Osteocyte (in vitro differentiated cells): ENCODE data around the gene CYB561A3. TPM values are rescaled to one million over a fixed set of nuclear protein-coding genes. Genes with fewer than 3 reads are reported as not detected.

Experiments
- DNase-seq: peaks from one replicate; pipeline ENCODE4 v3.0.0; 2021; ENCODE audit warnings: mixed read lengths; ENCODE audit not compliant: unreplicated experiment; ENCODE audit errors: extremely low spot score
- H3K27ac Mint-ChIP-seq: one replicate; pipeline ENCODE4 v1.8.0; 2021; ENCODE audit warnings: mild to moderate bottlenecking, mixed read lengths; ENCODE audit not compliant: unreplicated experiment
- H3K27me3 Mint-ChIP-seq: one replicate; pipeline ENCODE4 v1.8.0; 2021; ENCODE audit warnings: mixed read lengths; ENCODE audit not compliant: unreplicated experiment
- H3K36me3 Mint-ChIP-seq: one replicate; pipeline ENCODE4 v1.8.0; 2021; ENCODE audit warnings: mixed read lengths; ENCODE audit not compliant: unreplicated experiment
- H3K4me1 Mint-ChIP-seq: one replicate; pipeline ENCODE4 v1.8.0; 2021; ENCODE audit warnings: mixed read lengths; ENCODE audit not compliant: unreplicated experiment
- H3K4me3 Mint-ChIP-seq: one replicate; pipeline ENCODE4 v1.8.0; 2021; ENCODE audit warnings: mild to moderate bottlenecking, moderate library complexity, mixed read lengths; ENCODE audit not compliant: unreplicated experiment
- H3K9me3 Mint-ChIP-seq: one replicate; pipeline ENCODE4 v1.8.0; 2021; ENCODE audit warnings: mixed read lengths; ENCODE audit not compliant: unreplicated experiment
- total RNA-seq: library from RNA; stranded (reverse); gene quantifications from 2 replicates; pipeline ENCODE4 v1.2.1, GENCODE V29; 2021
- TF ChIP-seq, protein P1 (sequence below): fragments of 200-600 bp; sonication (generic); IDR thresholded peaks from 2 replicates; pipeline ENCODE4 v1.5.0; 2021; ENCODE audit warnings: antibody characterized with exemption, mild to moderate bottlenecking, moderate library complexity

The CYB561A3 gene
- total RNA-seq, 1 donor from 2014 or later: 49.5 TPM

DNA sequence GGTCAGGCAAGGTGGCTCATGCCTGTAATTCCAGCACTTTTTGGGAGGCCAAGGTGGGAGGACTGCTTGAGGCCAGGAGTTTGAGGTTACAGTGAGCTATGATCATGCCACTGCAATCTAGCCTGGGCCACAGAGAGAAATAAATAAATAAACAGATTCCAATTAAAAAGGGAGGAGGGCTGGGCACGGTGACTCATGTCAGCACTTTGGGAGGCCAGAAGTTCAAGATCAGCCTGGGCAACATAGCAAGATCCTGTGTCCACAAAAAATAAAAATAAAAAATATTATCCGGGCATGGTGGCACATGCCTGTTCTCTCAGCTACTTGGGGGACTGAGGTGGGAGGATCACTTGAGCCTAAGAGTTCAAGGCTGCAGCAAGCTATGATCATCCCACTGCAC lies 7.5 kb downstream of the CYB561A3 start:
- H3K4me3 Mint-ChIP-seq: no peak overlapping the region
- no peaks in the 10 kb centered on the region for H3K4me1 Mint-ChIP-seq
- peaks cover 16% of the 10 kb centered on the region for H3K36me3 Mint-ChIP-seq
- H3K27me3 Mint-ChIP-seq: no peaks in the 10 kb centered on the region
- H3K9me3 Mint-ChIP-seq: no peaks in the 10 kb centered on the region
- TF ChIP-seq, protein P1, sequence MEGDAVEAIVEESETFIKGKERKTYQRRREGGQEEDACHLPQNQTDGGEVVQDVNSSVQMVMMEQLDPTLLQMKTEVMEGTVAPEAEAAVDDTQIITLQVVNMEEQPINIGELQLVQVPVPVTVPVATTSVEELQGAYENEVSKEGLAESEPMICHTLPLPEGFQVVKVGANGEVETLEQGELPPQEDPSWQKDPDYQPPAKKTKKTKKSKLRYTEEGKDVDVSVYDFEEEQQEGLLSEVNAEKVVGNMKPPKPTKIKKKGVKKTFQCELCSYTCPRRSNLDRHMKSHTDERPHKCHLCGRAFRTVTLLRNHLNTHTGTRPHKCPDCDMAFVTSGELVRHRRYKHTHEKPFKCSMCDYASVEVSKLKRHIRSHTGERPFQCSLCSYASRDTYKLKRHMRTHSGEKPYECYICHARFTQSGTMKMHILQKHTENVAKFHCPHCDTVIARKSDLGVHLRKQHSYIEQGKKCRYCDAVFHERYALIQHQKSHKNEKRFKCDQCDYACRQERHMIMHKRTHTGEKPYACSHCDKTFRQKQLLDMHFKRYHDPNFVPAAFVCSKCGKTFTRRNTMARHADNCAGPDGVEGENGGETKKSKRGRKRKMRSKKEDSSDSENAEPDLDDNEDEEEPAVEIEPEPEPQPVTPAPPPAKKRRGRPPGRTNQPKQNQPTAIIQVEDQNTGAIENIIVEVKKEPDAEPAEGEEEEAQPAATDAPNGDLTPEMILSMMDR: no peak
- H3K27ac Mint-ChIP-seq: no peak overlapping the region
- no peak for DNase-seq

DNA sequence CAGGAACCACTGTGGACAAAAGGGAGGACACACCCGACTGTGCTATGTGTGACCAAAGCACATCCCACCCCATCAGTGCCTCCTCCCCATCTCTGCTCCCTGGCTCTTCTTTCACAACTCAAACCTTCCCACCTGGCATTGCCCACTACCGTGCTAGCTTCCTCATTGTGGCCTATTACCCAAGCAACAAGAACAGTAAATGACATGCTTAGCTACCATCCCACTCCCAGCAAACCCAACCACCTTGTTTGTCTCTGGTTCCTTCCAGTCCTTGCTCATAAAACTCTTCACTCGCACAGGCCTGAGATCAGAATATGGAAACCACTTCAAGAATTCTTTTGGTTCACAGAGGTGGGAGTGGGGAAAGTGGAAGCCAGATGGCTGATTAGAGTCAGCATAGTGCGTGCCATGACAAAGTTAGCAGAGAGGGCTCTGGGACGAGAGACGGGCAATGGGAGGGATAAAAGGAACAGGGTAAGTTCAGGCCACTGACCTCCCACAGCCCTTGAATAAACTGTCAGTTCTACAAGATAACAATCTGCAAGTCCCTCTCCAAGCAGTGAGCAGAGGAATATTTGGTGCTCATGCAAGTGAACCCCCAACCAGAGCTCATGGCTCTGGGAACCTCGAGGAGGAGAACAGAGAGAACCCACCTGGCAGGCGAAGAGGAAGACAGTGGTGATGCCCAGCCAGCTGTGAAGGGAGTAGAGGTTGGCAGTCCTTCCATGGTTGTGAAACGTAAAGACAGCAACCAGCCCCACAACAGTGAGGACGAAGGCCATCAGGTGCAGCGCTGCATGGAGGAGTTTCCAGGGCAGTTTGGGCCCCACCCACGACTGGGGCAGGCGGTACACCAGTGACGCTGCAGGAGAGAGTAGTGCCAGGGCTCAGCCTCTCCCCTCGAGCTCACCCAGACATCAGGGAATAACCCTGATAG lies 8.3 kb downstream of the CYB561A3 start:
- H3K4me3 Mint-ChIP-seq: no peak overlapping the region
- H3K4me1 Mint-ChIP-seq: no peaks in the 10 kb centered on the region
- H3K27ac Mint-ChIP-seq: no peak overlapping the region
- peaks cover 16% of the 10 kb centered on the region for H3K36me3 Mint-ChIP-seq
- TF ChIP-seq, protein P1: no peak
- no peak for DNase-seq
- H3K9me3 Mint-ChIP-seq: no peaks in the 10 kb centered on the region
- H3K27me3 Mint-ChIP-seq: no peaks in the 10 kb centered on the region

DNA sequence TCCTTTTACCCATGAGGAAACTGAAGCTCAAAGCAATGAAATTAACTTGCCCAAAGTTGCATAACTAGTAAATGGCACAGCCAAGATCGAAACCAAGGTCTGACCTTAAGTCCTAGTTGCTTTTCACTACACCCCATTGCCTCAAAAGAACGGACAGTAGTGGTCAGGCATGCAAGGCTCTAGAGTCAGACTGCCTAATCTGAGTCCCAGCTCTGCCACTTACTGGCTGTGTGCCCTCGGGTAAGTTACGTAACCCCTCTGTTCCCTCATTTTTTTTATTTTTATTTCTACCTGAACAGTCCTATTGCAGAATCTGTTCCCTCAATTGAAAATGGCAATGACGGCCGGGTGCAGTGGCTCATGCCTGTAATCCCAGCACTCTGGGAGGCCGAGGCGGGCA lies 9.6 kb downstream of the CYB561A3 start:
- H3K36me3 Mint-ChIP-seq: peaks cover 16% of the 10 kb centered on the region
- H3K4me1 Mint-ChIP-seq: no peaks in the 10 kb centered on the region
- TF ChIP-seq, protein P1: no peak
- no peaks in the 10 kb centered on the region for H3K27me3 Mint-ChIP-seq
- H3K4me3 Mint-ChIP-seq: no peak overlapping the region
- DNase-seq: no peak
- H3K27ac Mint-ChIP-seq: no peak overlapping the region
- H3K9me3 Mint-ChIP-seq: no peaks in the 10 kb centered on the region

DNA sequence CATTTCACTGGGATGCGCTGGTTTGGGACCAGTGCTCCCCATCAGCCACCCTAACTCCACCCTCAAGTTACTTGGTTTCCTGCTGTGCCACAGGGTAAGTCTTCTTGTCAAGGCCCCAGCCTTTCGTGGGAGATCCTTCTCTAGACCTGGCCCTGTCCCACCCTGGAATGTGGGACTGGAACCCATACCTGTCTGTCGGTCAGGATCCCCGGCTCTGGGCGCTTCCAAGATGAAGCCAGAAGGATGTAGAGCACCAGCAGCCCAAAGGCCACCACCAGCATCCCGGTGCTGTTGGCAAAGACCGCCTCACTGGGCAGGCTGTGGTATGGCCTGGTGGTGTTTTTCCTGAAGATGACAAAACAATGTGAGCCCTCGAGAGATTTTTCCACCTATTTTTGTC lies 10.9 kb downstream of the CYB561A3 start:
- Mint-ChIP-seq H3K27ac (no peak overlapping the region), H3K4me1 (no peaks in the 10 kb centered on the region), H3K27me3 (no peaks in the 10 kb centered on the region), H3K36me3 (peaks cover 16% of the 10 kb centered on the region), H3K9me3 (no peaks in the 10 kb centered on the region), H3K4me3 (no peak overlapping the region)
- no peak for DNase-seq
- TF ChIP-seq, protein P1: no peak

DNA sequence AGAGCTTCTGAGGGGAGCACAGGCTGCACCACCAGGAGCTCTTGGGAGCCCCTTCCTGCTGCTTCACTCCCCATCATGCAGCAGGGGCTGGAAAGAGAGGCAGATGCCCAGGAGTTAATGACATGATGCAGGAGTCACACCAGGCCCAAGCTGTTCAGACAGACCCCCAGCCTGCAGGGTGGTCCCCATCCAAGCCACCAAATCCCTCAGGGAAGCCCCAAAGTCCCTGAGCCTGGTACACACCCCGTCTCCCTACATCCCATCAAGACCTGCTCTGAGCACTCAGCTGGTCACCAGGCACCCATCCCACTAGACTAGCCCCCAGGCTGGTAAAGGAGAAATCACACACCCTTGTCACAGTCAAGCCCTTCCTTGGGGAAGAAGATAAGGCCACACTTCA lies 11.3 kb downstream of the CYB561A3 start:
- no peak for DNase-seq
- no peaks in the 10 kb centered on the region for H3K4me1 Mint-ChIP-seq
- H3K36me3 Mint-ChIP-seq: peaks cover 16% of the 10 kb centered on the region
- TF ChIP-seq, protein P1: no peak
- H3K27me3 Mint-ChIP-seq: no peaks in the 10 kb centered on the region
- H3K27ac Mint-ChIP-seq: no peak overlapping the region
- no peak overlapping the region for H3K4me3 Mint-ChIP-seq
- H3K9me3 Mint-ChIP-seq: no peaks in the 10 kb centered on the region
